NAMALWA (cell line): ENCODE data around the gene PRSS27.

ENCODE experiments used
- DNase-seq: peaks from one replicate; pipeline ENCODE4 v3.0.0-alpha.2; 2015; ENCODE audit warnings: low spot score

Gene PRSS27

DNA sequence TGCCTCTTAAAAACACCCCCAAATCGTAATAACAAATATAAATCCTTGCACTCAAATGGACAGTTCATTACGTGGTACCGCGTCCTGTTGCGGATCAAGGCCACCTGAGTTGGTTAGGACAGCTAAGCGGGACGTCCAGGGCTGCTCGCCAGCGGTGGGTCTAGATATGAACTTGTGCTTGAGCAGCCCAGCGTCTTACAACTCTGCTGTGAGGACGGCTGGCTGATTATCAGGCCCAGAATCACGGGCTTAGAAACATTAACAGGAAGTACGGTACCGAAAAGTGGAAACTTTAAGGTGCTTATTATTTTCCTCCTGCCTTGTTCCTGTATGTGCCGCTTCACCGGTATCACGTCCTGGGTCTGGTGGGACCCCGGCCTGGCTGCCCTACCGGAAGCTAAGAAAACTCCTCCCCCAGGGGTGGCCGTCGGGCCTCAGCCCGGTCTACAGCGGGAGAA, 31.6 kb upstream of the PRSS27 start:
- peak; percentile 92 for DNase-seq

DNA sequence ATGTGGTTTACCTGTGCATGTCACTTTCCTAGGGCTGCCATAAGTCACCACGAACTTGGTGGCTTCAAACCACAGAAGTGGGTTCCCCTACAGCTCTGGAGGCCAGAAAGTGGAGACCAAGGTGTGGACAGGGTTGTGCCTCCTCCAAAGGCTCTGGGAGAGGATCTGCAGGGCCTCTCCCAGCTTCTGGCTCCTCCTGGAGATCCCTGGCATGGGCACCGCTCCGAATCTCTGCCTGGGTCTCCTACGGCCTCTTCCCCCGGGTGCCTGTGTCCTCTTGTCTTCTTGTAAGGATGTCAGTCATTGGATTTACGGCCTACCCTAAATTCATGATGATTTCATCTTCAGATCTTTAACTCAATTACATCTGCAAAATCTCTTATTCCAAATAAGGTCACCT, 29.9 kb upstream of the PRSS27 start:
- DNase-seq: no peak

DNA sequence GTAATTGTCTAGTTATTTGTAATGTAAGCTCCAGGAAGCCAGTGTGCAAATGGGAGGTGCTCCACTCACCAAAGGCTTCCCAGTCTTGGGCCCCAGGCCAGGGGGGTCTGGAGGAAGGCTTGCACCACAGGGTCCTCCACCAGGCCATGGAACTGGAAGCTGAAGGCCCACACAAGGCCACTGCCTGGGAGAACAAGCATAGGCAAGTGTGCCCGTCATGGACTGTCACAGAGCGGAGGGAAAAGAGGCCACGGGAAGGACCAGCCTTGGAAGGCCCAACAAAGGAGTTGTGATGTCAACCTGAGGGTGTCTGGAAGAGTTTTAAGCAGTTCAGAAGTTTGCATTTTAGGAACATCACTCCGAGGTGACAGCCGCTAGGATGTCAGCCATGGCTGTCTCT, 29.5 kb upstream of the PRSS27 start:
- DNase-seq: no peak

DNA sequence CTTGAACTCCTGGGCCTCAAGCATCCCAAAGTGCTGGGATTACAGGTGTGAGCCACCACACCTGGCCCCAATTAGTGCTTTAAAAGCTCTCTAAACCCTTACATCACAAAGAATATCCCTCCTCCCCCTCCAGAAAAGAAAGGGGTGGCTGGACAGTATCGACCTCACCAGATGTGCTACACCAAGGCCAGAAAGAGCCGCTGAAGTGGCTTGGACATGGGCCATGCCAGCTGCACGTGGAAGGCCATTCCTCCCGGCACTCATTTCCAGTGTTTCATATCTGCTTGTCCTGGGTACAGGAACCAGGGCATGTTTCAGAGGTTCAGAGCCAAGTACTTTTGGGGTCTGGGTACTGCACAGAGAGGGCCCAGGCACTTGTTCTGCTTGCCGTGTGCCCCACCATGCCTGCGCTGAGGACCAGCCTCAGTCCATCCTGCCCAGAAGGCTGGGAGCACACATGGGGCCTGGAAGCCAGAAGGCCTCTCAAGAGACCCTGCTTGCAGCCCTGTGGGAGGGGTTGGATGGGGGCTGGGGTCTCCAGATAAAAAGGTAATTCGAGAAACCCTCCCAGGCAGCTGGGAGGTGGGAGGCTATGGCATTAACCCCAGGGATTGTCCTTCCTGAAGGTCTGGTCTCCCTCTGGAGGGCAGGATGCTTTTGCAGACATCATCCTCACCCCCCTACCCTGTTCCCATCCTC, 28.9 kb upstream of the PRSS27 start:
- no peak for DNase-seq

DNA sequence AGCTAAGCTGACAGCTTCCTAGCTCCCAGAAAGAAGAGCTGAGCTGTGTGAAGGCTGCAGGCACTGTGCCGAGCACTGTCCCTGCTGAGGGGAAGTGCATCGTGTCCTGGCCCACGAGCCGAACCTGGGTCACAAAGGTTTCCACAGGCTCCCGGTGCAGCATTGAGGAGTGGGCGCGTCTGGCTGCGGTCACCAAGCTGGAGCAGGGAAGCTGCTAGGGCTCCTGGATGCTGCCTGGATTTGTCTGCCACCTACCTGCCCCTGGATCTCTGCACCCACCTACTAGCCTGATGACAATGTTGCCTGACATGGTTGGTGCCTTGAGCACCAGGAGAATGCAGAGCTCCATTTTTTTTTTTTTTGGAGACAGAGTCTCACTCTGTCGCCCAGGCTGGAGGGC, 25.9 kb upstream of the PRSS27 start:
- DNase-seq: no peak

DNA sequence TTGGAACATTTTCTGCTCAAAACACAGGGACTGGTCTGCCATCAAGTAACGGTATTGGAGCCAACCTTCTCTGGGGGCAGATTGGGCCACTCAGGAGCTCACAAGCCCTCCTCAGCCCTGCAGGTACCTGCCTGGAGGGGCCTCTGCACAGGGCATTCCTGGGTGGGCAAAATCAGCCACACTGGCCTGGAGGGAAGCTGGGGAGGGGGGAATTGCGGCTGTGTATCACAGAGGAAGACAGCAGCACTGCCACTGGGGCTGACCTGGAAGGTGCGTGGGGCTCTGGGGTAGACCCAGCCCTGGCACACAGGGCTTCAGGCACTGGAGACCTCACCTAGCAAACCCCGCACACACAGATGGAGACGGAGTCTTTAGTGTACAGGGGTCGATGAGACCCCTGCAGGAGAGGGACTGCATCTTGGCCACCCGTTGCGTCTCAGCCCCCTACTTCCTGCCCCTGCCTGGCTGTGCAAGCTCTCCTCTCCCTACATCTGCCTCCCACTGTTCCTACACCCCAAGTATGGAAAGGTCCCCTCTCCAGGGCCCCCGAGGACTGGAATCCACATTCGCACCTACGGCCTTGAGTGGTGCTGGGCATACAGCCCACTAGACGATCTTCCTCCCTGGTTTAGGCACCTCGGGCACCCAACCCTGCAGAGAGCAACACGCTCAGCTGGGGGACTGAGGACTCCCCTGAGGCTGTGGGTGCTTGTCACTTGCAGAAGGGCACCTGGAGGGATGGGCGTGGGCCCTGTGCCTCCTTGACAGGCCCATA, 25.3 kb upstream of the PRSS27 start:
- no peak for DNase-seq

DNA sequence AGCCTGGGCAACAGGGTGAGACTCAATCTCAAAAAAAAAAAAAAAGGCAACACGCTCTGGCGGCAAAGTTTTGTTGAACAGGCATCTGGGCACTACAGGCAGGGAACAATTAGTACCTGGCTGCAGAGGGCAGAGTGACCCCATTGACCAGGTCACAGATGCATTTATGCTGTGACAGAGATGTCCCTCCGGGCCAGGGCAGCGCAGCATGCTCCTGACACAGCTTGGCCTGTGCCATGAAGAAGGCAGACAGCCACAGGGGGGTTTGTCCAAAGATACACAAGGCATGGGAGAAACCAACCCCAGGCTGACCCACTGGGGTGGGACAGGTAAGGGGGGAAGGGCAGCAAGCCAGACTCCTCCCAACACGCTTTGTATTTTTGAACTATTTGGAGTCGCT, 24.7 kb upstream of the PRSS27 start:
- DNase-seq: no peak

DNA sequence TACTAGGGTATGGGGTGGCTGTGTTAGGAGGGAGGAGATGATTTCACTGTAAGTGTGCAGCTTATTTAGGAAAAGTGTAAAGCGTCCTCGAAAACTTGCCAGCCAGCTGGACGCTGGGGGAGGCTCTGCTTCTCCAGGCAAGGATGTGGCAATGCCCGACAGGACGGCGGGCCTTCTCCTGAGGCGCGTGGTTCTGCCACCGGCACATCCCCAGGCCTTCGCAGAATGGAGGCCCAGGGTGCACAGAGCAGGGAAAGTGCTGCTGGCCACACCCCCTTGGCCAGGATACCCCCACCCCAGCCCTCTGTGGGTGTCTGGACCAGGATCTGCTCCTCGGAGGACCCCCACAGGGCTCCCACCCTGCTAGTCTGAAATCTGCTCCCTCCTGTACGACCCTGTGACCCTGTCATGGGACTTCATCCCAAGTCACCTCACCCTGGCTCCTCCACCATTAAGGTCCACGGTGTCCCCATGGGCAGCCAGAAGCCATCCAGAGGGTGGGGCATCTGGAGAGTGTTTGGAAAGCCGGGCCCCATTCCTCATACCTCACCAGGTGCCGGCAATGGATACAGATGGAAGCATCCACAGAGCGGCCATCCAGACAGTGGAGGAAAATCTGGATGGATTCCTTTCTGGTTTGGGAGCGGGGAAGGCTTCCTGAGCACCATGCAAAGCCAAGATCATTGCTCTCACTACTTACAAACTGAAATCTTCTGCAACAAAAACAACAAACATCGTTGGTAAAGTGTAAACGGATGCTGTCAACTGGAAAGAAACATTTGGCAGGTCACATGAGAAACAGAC, 23.2 kb upstream of the PRSS27 start:
- no peak for DNase-seq

DNA sequence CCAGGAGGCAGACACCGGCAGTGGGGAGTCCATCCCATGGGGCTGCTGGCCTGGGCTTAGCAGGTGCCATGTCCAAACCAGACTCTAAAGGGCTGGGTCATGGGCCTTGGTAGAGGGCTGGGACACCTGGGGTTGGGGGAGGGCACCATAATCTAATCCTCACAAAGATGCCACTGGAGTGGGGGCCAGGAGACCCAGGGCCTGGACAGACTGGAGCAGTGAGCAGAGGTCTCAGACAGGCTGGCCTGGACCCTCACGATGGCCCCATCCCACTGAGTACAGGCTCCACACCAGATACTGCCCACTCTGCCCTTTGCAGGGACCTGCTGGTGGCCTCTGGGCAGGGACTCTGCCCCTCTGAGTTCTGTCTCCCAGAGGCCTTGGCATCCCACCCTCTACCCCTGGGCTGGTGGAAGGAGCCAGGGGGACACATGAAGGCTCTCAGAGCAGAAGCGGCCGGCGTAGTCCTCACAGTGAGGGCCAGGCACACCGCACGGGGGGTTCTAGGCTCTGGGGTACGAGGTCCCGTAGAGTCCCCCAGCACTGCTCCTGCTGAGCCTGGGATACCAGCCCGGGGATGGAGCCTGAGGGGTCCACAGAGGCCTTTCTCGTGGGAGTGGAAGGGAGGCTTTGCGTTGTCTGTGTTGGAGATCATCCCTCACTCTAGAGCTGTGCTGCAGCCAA, 22.4 kb upstream of the PRSS27 start:
- no peak for DNase-seq

DNA sequence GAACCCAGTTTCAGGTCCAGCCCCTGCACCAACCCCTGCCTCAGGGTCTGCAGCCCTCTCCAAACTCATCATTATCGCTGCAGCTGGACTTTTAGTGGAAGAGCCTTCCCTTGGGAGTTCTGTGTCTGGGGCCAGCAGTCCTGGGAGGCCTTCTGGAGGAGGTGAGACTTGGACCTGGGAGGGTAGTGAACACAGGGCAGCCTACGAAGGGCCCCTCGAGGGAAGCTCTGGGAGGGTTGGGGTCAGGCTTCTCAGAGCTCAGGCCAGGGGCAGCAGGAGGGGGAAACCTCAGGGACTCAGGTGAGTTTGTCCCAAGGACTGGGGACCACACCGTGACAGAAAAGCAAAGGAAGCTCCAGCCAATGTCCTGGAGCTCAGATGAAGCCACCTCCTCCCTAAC, 21.1 kb upstream of the PRSS27 start:
- DNase-seq: no peak

DNA sequence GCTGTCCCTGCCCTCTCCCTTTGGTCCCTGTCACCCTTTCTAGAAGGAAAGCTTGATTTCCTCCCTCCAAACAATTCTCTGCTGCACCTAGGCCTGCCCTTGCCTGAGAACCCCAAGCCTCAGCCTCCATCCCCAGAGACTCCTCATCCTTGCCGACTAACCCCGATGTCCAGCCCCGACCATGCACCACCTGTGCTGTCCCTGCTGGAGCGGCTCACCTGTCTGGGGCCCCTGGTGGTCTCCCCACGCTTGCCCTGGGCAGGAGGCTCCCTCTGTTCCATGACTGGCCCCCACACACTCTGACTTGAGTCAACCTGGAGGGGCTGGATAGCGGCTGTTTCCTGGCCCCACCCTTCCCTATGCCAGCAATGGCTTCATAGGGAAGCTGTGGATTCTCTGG, 20.5 kb upstream of the PRSS27 start:
- no peak for DNase-seq

DNA sequence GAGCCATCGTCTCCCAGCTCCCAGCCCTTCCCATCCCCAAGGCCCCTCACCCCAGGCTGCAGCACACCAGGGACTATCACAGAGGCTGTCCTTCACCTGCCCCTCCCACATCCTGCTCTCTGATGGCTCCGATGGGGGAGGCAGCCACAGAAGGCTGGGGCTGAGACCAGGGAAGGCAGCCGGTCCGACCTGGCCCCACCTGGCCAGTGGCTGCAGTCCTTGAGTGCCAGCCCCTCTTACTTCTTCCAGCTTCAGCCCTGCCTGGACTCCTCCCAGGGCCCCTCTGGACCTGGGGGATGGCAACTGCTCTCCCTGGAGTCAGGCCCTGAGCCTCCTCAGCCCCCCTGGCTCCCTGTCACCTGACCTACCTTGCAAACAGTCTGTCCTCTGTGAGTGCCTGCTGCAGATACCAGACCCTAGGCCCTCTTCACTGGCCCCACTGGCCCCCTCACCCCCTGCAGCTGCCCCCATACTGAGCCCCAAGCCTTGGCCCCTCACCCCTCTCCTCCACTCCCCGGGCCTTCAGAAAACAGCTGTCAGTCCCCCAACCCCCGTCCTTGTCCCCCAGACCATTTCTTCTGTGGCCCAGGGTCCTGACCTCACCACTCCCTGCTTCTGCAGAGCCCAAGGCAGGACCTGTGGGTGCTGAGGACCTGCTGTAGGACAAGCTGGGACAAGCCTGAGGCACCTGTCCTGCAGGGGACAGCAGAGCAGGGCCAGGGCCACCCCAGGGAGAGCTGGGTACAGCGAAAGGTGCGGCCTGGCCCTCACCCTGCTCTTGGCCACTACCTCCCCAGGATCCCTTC, 19.8 kb upstream of the PRSS27 start:
- no peak for DNase-seq

DNA sequence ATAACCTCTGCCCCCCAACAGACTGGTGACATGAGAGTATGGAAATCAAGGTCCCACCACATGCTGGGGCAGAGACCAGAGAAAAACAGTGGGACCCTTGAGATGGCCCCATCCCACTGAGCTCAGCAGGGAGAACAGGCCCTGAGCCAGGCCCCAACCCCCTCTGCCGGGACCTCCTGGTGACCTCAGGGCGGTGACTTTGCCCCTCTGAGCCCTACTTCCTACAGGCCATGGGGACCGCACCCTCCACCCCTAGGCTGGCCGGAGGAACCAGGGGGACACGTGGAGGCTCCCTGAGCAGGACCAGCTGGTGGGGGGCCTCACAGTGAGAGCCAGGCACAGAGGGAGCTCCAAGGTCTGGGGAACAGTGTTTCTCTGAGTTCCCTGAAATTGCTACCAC, 18.6 kb upstream of the PRSS27 start:
- no peak for DNase-seq

DNA sequence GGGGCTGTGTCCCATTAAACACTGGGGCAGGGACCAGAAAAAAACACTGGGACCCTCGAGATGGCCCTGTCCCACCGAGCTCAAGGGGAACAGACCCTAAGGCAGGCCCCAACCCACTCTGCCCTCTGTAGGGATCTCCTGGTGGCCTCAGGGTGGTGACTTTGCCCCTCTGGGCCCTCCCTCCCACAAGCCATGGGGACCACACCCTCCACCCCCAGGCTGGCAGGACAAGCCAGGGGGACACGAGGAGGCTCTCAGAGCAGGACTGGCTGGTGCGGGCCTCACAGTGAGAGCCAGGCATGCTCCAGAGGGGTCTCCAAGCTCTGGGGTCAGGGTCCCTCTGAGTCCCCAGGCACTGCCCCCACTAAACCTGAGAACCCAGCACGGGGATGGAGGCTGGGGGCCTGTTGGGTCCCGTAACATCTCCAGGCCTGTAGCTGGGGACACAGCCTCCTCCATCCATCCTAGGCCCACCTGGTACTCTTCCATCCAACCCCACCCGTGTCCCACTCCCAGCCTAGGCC, 17.9 kb upstream of the PRSS27 start:
- no peak for DNase-seq

DNA sequence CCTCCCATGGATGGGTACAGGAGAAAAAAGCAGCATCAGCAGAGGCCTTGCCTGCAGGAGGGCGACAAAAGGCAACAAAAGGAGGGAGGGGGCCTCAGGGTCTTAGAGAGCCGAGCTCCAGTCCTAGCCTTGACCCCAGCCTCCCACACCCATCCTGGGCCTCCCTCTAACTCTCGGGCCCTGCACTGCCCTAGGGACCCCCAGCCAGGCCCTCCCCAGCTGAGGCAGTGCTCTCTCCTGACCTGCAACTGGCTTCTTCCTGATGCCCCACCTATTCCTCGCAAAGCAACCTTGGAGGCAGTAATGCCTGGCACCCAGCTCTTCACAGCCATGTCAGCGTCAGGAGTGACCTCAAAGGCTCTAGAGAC, 17.2 kb upstream of the PRSS27 start:
- no peak for DNase-seq

DNA sequence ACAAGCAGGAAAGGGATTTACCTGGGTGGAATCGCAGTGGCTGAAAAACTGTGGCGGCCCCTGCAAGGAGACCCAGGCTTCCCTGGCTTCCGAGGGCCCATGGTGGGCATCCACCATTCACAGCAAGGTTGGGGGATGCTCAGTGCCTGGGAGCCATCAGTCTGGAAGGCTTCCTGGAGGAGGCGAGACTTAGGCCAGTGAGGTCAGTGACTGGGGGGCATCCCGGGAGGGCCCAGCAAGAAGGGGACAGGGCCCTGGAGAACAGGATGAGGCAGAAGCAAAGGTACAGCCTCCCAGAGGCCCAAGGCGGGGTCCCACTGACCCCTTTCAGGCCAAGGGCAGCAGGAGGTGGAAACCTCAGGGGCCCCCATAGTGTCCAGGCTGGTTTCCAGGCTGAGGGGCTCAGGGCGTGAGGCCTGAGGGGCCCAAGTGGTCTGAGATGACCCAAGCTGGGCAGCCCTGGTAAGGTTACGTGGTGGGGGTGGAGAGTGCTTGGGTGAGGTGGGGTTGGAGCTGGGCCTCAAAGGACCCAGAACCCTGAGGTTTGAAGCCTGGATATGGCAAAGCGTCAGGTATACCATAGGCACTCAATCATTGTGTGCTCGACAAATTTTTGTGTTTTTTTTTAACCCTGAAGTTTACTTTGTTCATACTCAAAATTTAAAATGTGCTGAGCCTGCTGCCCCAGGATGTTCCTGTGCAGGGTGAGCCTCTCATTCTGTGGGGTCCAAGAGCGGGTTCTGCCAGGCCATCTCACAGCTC, 16.6 kb upstream of the PRSS27 start:
- DNase-seq: no peak

DNA sequence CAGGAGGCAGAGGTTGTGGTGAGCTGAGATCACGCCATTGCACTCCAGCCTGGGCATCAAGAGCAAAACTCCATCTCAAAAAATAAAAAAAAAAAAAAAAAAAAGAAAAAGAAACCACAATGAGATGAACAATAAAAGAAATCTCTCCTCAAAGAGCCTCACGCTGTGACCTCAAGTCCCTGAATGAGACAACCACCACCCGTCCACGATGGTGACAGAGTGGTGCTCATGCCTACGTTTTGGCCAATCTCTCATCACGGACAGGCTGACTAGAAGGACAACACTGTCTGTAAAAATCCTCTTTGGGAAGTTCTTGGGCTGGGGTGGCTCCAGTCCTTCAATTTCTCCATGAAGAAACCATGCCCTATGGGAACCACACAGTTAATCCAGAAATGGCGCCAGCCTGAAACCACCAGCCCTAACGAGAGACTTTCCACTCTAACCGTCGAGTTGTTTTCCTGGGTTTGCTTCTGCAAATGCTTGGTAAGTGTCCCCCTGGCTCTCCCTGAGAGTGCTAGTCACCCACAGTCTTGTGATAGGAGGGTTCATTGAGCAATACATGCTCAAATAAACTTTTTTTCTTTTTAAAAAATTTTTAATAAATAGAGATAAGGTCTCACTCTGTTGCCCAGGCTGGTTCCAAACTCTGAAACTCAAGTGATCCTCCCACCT, 15.0 kb upstream of the PRSS27 start:
- DNase-seq: no peak

DNA sequence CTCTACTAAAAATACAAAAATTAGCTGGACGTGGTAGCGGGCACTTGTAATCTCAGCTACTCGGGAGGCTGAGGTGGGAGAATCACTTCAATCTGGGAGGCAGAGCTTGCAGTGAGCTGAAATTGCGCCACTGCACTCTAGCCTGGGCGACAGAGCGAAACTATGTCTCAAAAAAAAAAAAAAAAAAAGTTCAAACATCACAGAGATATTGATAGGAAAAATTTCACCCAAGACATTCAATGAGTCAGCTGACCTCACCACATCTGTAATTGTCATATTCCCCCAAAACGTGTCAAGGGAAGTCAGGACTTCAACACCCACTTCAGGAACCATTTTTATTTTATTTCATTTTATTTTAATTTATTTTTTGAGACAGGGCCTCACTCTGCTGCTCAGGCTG, 8.0 kb upstream of the PRSS27 start:
- no peak for DNase-seq

DNA sequence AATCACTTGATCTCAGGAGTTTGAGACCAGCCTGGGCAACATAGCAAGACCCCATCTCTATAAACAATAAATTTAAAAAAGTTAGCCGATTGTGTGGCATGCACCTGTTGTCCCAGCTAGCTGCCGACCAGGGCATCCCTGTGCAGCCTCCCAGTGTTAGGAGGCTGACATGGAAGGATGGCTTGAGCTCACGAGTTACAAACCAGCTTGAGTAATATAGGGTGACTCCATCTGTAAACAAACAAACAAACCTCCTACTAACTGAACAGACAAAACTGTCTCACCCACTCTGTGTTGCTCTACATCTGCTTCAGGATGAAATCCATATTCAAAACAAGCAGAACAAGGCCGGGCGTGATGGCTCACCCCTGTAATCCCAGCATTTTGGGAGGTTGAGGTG, 6.9 kb upstream of the PRSS27 start:
- DNase-seq: no peak

DNA sequence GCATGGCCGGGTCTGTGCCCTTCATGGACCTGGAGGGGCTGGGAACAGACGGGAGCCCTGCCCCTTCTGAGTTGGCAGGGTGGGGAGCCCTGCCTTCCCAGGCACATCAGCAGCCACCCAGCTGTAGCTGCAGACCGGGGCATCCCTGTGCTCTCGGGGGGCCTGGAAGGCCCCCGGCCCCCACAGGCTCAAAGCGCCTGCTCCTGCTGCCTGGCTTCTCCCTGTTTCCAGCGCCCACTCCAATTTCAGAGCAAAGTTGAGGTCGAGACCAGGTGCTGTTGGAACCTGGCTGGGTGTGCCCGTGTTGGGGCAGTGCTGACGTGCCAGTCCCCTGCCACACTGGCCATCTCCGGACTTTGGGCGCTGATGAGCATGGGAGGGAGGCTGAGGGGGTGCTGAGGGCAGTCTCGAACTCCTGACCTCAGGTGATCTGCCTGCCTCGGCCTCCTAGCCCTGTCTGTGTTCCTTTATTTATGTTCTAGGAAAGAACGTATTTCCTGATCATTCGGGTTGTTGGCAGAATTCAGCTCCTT, 4.9 kb upstream of the PRSS27 start:
- DNase-seq: no peak
